Dermis blood vessel endothelial cell (primary cell): ENCODE measurements around the gene KRCC1. TPM values are rescaled to one million over a fixed set of nuclear protein-coding genes. Genes with fewer than 3 reads are reported as not detected.
A peak's percentile ranks its signal among the peaks of the same experiment; 100 is the strongest.

Experiments used
- DNase-seq: peaks from one replicate; pipeline ENCODE4 v3.0.0; 2010
- total RNA-seq: library from RNA; depleted of rRNA; stranded (reverse); fragments of >200 nt; gene quantifications from 2 replicates; pipeline ENCODE4 v1.2.3, GENCODE V29; 2014

Gene KRCC1
- total RNA-seq: 17.5 and 19.9 TPM in 2 replicates

GRCh38 chr2:88055371-88056128, at the start of gene KRCC1:
TSS of gene KRCC1 (minus strand) at chr2:88055783. CDS start at chr2:88028563, 27,220 bp downstream.
- DNase-seq: peak; percentile 94

- no peak for DNase-seq
These were observed 44.9 kb upstream of the KRCC1 start for GRCh38 chr2:88100489-88100858.

- no peak for DNase-seq
These were observed 44.4 kb upstream of the KRCC1 start for GRCh38 chr2:88099798-88100488.

- DNase-seq: no peak
These were observed 42.9 kb upstream of the KRCC1 start for GRCh38 chr2:88098558-88098900.

- DNase-seq: no peak
These were observed 42.4 kb upstream of the KRCC1 start for GRCh38 chr2:88097891-88098557.

GRCh38 chr2:88097192-88097591, 41.6 kb upstream of the KRCC1 start:
- DNase-seq: no peak

- no peak for DNase-seq
These were observed 41.1 kb upstream of the KRCC1 start for GRCh38 chr2:88096708-88097107.

- no peak for DNase-seq
These were observed 39.4 kb upstream of the KRCC1 start for GRCh38 chr2:88095022-88095421.

- DNase-seq: no peak
These were observed 37.2 kb upstream of the KRCC1 start for GRCh38 chr2:88092773-88093172.

- no peak for DNase-seq
These were observed 36.4 kb upstream of the KRCC1 start for GRCh38 chr2:88091943-88092342.

- DNase-seq: peak; percentile 36
These were observed 35.1 kb upstream of the KRCC1 start for GRCh38 chr2:88090446-88091283.

- DNase-seq: no peak
These were observed 33.4 kb upstream of the KRCC1 start for GRCh38 chr2:88088999-88089398.

GRCh38 chr2:88087763-88088162, 32.2 kb upstream of the KRCC1 start:
- DNase-seq: no peak

- no peak for DNase-seq
These were observed 31.5 kb upstream of the KRCC1 start for GRCh38 chr2:88087073-88087472.

GRCh38 chr2:88086401-88086800, 30.8 kb upstream of the KRCC1 start:
- no peak for DNase-seq

- DNase-seq: no peak
These were observed 30.0 kb upstream of the KRCC1 start for GRCh38 chr2:88085602-88086001.

GRCh38 chr2:88085099-88085498, 29.5 kb upstream of the KRCC1 start:
- no peak for DNase-seq

- no peak for DNase-seq
These were observed 27.2 kb upstream of the KRCC1 start for GRCh38 chr2:88082781-88083180.

GRCh38 chr2:88081924-88082608, 26.5 kb upstream of the KRCC1 start:
- DNase-seq: no peak

- DNase-seq: no peak
These were observed 25.0 kb upstream of the KRCC1 start for GRCh38 chr2:88080545-88080944.

GRCh38 chr2:88078643-88079172, 23.1 kb upstream of the KRCC1 start:
- DNase-seq: no peak

- DNase-seq: no peak
These were observed 21.5 kb upstream of the KRCC1 start for GRCh38 chr2:88077080-88077479.
